Fibroblast of the aortic adventitia (primary cell): Measurements from ENCODE around the gene ECT2. TPM values are rescaled to one million over a fixed set of nuclear protein-coding genes. Genes with fewer than 3 reads are reported as not detected.
"Not testable (repeated sequence)": the region's sequence is repeated elsewhere in the genome, so short reads cannot be mapped to it uniquely, and the experiment has no call there.

ENCODE experiments used
- DNase-seq: peaks from one replicate; pipeline ENCODE4 v3.0.0-alpha.2; 2010; ENCODE audit warnings: low read depth
- H3K4me3 ChIP-seq: 2 replicates; pipeline ENCODE4 v1.5.1; 2011; ENCODE audit warnings: low read depth, mild to moderate bottlenecking, control low read depth, low read length, moderate library complexity
- total RNA-seq: library from RNA; depleted of rRNA; stranded (reverse); fragments of >200 nt; gene quantifications from 2 replicates; pipeline ENCODE4 v1.2.3, GENCODE V29; 2012; ENCODE audit warnings: low replicate concordance
- TF ChIP-seq, protein P1 (sequence below): IDR thresholded peaks from 2 replicates; pipeline ENCODE4 v1.5.1; 2011; ENCODE audit warnings: mild to moderate bottlenecking, low read length, control low read depth, inconsistent platforms; ENCODE audit not compliant: insufficient read depth

The ECT2 gene
- total RNA-seq, 1 donor: 70.8 TPM

DNA sequence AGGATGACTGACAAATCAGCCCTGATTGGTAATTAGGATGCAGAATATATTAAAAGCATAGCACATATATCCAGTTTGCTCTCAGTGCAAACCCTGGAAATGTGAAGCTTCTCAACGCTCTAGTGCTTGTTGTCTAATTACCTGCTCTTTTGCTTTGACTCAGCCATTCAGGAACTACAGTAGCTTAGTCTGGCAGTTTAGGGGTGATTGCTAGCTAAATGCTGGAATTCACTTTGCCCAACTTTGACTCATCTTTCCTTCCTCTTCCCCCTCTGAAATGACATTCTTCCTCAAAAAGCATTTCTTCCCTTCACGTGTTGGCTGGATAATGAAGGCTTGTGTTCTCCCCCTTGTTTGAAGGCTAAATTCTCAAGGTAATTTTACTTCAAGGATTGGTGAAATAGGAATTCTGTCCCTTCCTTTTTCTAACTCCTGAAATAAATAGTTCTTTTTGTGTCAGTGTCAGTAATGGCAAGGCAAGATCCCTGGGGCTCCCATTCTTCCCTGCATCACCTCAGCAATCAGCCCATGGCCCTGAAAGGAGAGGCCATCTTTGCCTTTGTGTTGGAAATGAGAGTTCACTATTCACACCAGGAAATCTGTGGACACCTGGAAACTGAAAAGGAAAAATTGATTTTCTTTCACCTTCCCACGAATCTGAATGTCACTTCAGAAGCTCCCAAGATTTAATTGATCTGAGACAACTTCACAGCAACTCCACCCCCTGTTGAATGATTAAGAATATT lies 103.6 kb downstream of the ECT2 start:
- no peak for DNase-seq
- H3K4me3 ChIP-seq: no peak overlapping the region
- TF ChIP-seq, protein P1, sequence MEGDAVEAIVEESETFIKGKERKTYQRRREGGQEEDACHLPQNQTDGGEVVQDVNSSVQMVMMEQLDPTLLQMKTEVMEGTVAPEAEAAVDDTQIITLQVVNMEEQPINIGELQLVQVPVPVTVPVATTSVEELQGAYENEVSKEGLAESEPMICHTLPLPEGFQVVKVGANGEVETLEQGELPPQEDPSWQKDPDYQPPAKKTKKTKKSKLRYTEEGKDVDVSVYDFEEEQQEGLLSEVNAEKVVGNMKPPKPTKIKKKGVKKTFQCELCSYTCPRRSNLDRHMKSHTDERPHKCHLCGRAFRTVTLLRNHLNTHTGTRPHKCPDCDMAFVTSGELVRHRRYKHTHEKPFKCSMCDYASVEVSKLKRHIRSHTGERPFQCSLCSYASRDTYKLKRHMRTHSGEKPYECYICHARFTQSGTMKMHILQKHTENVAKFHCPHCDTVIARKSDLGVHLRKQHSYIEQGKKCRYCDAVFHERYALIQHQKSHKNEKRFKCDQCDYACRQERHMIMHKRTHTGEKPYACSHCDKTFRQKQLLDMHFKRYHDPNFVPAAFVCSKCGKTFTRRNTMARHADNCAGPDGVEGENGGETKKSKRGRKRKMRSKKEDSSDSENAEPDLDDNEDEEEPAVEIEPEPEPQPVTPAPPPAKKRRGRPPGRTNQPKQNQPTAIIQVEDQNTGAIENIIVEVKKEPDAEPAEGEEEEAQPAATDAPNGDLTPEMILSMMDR: no peak

DNA sequence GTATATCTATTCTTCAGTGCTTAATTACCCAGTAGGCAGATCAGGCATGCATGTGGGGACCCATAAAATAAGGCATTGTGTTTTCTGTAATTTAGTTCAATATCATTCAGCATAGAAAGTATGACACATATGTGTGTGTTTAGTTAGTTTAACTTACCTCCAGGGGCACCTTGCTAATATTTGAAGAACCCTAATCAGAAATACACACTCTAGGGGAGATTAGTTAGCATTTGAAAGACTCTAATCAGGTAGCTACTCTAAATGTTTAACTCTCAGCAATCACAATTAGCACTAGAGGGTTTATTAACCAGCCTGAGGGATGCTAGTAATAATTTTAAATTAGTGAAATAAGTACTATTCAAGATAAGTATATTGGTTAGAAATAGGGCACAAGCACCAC lies 104.5 kb downstream of the ECT2 start:
- no peak overlapping the region for H3K4me3 ChIP-seq
- DNase-seq: no peak
- TF ChIP-seq, protein P1: no peak

DNA sequence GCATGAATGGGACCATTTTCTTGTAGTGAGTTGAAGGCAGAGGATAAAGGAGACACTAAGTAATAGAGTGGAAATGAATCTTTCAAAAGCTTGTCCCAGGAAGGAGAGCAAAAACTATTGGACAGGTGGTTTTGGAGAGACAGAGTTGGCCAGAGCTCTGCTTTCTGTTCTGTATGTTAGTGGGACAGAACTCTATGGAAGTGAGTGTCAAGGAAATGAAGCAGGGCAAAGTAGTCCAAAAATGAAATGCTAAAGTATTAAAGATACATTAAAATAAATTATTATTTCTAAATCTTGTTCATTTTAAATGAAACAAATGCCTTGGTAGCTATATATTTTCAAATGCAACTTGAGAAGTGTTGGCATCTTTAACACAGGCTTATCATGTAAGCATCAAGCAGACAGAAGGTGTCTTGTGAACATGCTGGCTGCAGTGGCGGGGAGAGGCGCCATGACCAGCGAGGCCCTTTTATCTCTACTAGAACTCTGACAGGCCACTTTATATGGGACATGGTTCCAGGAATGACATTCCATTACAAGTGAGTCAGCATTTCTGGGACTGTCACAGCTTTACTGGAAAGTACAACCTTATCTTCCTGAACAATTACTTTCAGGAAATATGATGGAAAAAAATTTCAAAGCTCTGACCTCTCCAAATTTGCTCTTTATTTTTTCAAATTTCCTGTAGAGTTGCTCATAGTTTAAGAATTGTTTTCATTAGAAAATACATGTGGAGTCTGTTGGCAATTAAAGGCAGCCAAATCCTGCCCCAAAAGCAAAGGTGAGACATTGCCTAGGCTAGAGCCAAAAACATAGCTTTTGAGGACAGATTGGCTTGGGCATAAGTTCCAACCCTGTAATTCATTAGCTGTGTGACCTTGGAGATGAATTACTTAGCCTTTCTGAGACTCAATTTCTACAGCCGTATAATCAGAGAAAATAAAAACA lies 106.5 kb downstream of the ECT2 start:
- peak; percentile 87 for DNase-seq
- H3K4me3 ChIP-seq: no peak overlapping the region
- TF ChIP-seq, protein P1: no peak

DNA sequence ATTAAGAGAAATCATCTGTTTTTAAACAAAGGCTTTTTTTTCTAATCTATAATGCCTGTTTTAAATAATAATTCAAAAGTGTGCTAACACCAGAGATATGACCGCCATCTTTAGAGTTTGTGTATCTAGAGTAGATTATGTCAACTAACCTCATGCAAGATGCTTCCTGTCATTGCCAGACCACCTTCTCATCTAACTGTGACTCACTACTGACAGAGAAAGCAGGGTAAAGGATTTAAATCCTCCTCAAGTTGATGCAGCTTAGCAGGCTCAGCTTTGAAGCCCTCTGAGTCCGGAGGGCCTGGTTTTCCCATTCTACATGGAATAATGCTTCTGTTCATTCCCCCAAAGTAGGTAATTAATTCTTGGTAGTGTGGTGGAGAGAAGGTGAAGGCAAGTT lies 108.5 kb downstream of the ECT2 start:
- H3K4me3 ChIP-seq: no peak overlapping the region
- DNase-seq: no peak
- TF ChIP-seq, protein P1: no peak

DNA sequence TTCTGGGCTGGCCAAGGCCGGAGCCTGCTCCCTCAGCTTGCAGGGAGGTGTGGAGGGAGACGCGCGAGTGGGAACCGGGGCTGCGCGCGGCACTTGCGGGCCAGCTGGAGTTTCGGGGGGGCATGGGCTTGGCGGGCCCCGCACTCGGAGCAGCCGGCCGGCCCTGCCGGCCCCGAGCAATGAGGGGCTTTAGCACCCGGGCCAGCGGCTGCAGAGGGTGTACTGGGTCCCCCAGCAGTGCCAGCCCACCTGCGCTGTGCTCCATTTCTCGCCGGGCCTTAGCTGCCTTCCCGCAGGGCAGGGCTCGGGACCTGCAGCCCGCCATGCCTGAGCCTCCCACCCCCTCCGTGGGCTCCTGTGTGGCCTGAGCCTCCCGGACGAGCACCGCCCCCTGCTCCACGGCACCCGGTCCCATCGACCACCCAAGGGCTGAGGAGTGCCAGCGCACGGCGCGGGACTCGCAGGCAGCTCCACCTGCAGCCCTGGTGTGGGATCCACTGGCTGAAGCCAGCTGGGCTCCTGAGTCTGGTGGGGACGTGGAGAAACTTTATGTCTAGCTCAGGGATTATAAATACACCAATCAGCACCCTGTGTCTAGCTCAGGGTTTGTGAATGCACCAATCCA lies 116.3 kb downstream of the ECT2 start:
- not testable (repeated sequence) for DNase-seq, H3K4me3 ChIP-seq

DNA sequence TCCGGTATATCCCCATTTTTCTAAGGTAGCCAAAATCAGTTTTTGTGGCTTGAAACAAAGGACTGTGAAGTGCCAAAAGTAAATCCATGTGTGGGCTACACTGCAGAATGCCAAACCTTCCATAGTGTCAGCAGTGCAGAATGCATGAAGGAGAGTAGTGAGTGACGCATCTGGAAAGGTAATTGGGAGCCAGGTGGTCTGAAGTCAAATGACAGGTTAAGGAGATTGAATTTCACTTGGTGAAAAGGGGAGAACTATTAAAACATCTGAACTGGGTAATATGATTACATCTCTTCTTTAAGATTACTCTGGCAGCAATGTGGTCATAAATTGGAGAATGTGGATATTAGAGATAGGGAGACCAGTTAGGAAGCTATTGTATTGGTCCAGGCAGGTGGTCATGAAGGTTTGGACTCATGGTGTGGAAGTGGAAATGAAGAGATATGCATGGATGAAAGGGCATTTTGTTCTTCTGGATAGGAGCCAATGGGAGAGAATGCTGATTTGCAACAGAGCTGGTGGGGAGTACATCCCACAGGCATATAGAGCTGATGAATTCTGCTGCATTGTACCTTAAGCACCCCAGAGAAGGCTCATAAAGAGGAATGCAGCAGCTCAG lies 118.2 kb downstream of the ECT2 start:
- no peak overlapping the region for H3K4me3 ChIP-seq
- TF ChIP-seq, protein P1: no peak
- DNase-seq: no peak
